Measurements from ENCODE around the gene PHLDB2.

PHLDB2 gene

DNA sequence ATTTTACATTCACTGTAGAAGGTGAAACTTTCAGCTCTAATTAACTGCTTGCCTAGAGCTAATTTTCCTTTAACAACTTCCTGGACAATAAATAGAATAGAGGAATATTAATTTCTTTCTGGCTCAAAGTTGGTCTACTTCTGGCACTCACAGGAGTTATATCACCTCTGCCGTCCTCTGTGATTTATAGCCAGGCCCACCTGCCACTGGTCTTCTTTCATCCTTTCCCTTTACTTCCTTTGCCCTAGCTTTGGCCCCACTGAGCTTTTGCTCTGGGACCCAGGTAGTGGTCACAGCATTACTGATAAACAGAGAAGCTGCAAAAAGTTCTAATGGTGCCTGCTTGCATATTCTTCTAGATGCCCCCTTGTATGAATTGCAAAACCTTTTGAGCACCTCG is 70.4 kb downstream of the PHLDB2 start:
- no peak for DNase-seq

DNA sequence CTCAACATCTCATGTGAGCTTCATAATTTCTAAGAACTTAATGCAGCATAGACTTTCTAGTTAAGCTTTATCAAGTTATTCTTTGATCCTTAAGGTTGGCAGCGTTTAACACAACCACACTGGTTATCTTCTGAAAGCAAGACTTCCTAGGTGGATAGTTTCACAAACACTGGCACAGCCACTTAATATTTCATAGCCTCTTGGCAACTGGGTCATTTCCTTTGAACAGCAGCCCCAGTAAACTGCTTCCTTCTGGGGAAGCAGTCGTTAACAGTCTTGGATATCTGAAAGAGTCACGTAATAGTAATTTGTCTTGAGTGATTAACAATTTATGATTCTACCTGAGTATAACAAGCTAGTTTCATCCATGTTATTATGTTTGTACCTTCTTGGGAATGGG is 73.9 kb downstream of the PHLDB2 start:
- DNase-seq, result peak; percentile 10

GRCh38 chr3:111936191-111936841 is 77.3 kb downstream of the PHLDB2 start:
- no peak for DNase-seq

DNA sequence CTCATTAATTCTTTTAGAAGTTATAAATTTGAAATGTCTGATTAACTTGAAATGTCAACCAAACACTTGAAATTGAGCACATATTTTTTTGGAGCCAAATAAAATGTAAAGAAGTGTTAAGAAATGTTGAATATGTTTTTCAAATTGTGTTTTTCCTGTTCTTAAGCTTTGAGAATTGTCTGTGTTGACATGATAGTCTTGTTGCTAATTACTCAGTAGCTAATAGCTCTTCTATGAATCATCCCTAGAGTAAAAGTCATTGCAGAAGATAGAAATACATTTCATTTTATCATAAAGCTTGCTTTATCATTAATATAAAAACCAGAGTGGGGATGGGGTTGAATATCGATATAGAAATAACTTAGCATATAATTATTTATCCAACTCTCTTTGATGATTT is 77.9 kb downstream of the PHLDB2 start:
- no peak for DNase-seq

DNA sequence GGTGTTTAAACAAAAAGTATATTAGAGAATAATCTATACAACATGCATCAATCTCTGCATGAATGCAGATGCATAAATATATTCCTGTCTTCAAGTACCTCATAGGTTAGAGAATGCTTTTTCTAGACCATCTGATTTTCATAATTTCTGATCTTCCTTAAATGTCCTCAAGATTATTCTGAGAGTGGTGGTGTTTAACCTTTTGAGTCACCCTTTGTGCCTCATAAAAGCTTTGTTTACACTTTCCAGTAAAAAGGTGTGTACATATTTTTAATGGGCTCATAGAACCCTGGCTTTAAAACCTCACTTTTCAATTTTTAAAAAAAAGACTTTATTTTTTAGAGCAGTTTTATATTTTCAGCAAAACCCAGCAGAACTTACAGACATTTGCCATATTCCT is 78.8 kb downstream of the PHLDB2 start:
- no peak for DNase-seq

- DNase-seq, result no peak
Observed at GRCh38 chr3:111939873-111940272, 80.8 kb downstream of the PHLDB2 start.

GRCh38 chr3:111943533-111943932 is 84.5 kb downstream of the PHLDB2 start:
- DNase-seq, result no peak

DNA sequence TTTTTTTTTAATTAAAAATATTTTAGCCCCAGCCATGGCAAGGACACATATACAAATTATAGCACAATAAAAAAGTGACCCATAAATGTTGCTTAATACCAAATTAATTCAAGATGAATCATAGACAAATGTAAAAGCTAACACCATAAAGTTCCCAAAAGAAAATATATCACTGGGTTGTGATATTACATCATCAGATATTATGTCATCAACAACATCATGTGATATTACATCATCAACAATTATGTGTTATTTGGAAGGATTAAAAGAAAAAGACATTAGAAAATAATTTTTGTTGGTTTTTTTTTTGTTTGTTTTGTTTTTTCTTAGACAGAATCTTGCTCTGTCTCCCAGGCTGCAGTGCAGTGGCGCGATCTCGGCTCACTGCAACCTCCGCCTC is 85.3 kb downstream of the PHLDB2 start:
- DNase-seq, result no peak

DNA sequence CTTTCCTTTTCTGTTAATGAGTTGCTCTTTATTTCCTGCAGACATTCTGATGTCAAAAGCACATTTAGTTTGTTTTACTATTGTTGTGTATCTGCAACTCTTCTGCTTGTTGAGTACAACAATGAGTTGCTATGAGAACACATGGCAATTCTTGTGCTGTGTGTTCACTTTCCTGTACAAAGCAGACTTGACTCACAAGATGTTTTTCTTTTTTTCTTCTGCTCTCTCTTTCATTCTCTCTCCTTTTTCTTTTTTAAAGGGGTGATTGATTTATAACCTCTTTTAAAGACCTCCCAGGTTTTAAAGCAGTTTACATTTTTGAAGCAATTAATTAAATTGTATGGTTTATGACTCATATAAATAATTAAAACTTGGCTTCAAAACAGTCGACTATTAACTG is 88.2 kb downstream of the PHLDB2 start:
- DNase-seq, result no peak

DNA sequence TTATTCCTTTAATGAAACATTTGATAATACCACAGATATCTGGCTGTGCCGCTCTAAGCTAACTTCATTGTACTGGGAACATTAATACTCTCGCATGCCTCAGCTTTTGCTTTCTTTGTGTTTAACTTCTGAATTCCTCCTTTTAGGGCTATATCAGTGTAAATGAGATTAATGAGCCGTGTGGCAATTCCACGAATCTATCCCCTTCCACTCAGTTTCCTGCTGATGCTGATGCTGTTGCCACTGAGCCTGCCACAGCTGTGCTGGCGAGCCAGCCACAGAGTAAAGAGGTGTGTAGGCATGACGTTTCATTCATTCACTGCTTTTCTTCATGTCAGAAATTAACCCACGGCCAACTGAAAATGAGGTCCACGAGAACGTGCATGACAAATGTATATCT is 89.7 kb downstream of the PHLDB2 start:
- DNase-seq, result no peak

GRCh38 chr3:111949712-111950111 is 90.6 kb downstream of the PHLDB2 start:
- DNase-seq, result no peak

DNA sequence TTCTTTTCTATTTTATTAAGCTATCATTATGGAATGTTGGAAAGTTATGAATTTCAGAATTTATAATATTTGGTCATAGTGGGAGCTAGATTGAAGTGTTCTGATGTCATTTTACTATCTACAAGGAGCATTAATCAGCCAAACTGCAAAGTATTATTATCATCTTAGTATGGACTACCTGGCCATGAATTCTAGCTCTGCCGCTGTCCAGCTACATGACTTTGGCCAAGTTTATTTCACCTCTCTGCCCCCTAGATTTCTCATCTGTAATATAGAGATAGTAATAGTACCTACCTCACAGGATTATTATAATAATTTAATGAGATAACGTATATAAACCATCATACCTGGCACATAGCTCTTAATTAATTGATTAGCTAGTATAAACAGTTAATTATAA is 92.0 kb downstream of the PHLDB2 start:
- DNase-seq, result no peak

- no peak for DNase-seq
Observed at GRCh38 chr3:111952086-111952485, 93.0 kb downstream of the PHLDB2 start.

DNA sequence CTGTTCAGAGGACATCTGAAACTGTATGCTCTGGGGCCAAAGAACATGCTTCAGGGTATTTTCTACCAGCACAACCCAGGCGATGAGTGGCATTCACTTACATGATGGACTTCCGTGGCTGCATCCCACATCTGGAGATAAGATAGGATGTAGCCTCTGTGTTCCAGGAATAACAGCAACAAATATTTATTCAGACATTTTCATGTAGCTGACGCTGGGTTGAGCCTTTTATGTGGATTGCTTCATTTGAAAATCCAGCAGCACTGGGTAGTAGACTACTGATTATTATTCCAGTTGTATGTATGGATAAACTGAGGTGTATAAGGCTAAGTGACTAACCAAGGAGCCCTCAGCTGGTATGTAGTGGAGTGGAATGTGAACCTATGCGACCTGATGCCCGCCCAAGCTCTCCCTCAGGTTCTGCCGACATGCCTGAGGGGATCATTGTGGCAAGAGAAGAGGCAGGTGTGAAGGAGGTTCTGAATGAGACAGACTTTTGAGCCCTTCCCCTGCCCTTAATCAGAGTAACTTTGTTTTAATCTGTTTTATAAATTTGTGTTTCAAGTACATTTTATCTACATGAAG is 93.9 kb downstream of the PHLDB2 start:
- no peak for DNase-seq

GRCh38 chr3:111954228-111954990 is 95.3 kb downstream of the PHLDB2 start:
- DNase-seq, result no peak

- DNase-seq, result no peak
Observed at GRCh38 chr3:111955876-111956275, 96.8 kb downstream of the PHLDB2 start.

- DNase-seq, result no peak
Observed at GRCh38 chr3:111956449-111956848, 97.4 kb downstream of the PHLDB2 start.

DNA sequence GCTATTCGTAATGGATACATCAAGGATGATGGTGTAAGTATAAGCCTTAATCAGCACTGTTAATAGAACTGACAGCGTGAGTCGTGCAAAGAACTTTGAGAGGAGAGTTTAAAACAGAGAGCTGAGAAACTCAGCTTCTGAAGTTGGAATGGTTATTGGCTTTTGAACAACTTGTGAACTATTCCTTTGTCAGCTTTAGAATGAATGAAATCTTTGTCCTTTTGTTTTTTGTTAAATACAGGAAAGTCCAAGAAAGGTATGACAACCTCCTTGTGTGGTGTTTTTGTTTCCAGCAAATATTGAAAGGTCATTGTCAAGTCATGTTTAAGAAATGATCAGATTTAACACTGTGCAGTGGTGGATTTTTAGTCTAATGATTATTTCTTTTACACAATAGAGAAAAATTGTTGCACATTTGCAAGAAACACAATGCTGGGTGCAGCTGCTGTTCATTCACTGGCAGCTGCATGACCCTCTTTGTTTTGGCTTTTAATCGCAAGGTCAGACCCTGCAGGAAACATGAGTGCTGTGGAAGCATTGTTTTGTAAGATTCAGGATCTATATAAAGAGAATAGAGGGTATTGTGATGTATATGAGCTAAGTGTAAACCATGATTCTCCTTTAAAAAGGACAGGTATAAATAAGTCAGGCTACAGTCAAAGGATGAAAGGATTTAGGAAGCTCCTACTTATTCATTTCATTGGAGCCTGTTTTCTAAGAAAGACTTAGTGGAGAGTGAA is 98.1 kb downstream of the PHLDB2 start:
- no peak for DNase-seq

GRCh38 chr3:111961461-111962164 is 102.5 kb downstream of the PHLDB2 start:
- DNase-seq, result no peak

DNA sequence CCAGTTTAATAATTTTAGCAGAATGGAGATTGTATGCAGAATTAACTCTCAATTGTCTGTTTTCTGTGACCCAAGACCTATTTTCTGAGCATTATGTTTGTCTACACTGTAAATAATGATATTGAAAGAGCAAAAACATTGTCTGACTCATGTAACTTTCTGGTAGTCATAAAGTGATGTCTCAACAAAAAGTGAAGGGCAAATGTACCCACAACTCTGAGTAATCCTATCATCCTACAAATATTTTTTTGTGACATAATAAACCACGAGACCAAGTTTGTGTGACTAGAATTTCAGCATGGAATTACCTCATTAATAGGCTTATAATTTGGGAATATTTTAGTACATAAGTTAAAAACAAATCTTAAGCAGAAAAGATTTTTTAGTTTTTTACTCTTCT is 104.4 kb downstream of the PHLDB2 start:
- no peak for DNase-seq

DNA sequence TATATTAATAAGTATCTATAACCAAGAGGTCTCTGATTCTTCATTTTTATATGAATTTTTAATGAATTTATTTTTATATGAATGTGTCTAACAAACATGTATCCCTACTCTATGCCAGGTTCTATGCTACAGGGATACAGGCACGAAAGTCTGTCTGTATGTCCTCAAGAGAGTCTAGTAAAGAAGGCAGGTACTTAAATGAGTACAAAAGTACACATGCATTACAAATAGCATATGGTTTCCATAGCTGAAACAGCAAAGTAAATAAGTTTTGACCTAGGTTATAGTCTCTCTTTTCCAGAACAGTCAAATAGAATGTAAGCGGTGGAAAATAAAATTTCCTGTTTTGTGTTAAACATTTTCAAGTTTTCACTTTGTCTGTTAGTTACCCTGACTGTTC is 106.4 kb downstream of the PHLDB2 start:
- no peak for DNase-seq

- no peak for DNase-seq
Observed at GRCh38 chr3:111967068-111967467, 108.0 kb downstream of the PHLDB2 start.

DNA sequence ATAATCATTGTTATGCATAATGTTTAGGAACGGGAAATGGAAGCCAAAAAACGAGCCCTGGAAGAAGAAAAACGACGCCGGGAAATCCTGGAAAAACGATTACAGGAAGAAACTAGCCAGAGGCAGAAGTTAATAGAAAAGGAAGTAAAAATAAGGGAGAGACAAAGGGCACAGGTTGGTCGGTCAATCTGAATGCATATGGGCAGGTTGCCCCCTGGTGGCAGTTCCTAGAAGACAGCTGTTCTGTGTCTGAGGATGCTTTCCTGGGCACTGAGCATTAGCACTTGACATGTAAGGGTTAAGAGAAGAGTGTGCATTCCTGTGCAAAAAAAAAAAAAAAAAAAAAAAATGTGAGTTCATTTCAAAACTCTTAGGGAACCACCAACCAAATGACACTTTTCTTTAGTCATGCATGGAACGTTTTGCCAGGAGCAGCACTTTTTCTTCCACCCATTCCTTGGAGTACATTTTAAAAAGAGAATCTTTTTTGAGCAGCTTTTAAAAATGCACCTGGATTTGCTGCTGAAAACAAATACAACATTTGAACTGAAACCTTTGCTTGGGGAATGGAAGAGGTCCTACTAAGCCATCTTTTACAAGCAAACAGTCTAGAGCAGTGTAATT is 108.7 kb downstream of the PHLDB2 start:
- peak; percentile 79 for DNase-seq

Data from DMS79 treated with DMSO at 0.1 percent for 48 hours (cell line).